Hepatocyte (in vitro differentiated cells): ENCODE results near the gene PHKG2. TPM values are rescaled to one million over a fixed set of nuclear protein-coding genes. Genes with fewer than 3 reads are reported as not detected.

Experiments
- DNase-seq: peaks from one replicate; pipeline ENCODE4 v3.0.0-alpha.2; 2016; ENCODE audit warnings: low spot score
- H2AFZ ChIP-seq: fragments of 200-600 bp; sonication (generic); 2 replicates; pipeline ENCODE4 v1.6.0; 2016; ENCODE audit warnings: antibody characterized with exemption, mild to moderate bottlenecking
- H3K27ac ChIP-seq: fragments of 200-600 bp; sonication (generic); 2 replicates; pipeline ENCODE4 v1.5.1; 2016; ENCODE audit warnings: mild to moderate bottlenecking
- H3K27me3 ChIP-seq: fragments of 200-600 bp; sonication (generic); 2 replicates; pipeline ENCODE4 v1.6.1; 2016
- H3K36me3 ChIP-seq: fragments of 200-600 bp; sonication (generic); replicated peaks from 2 replicates; pipeline ENCODE4 v1.5.1; 2016; ENCODE audit warnings: low read depth; ENCODE audit not compliant: insufficient read depth
- H3K4me1 ChIP-seq: fragments of 200-600 bp; sonication (generic); 2 replicates; pipeline ENCODE4 v1.5.1; 2016; ENCODE audit warnings: mild to moderate bottlenecking, moderate library complexity; ENCODE audit not compliant: insufficient read depth
- H3K4me2 ChIP-seq: fragments of 200-600 bp; sonication (generic); 2 replicates; pipeline ENCODE4 v1.6.0; 2016
- H3K4me3 ChIP-seq: fragments of 200-600 bp; sonication (generic); 2 replicates; pipeline ENCODE4 v1.5.1; 2016; ENCODE audit warnings: mild to moderate bottlenecking
- H3K79me2 ChIP-seq: fragments of 200-600 bp; sonication (generic); 2 replicates; pipeline ENCODE4 v1.6.0; 2017; ENCODE audit warnings: mild to moderate bottlenecking
- H3K9me2 ChIP-seq: fragments of 200-600 bp; sonication (generic); replicated peaks from 2 replicates; pipeline ENCODE4 v1.6.0; 2017; ENCODE audit warnings: mild to moderate bottlenecking; ENCODE audit not compliant: insufficient read depth
- H3K9me3 ChIP-seq: fragments of 200-600 bp; sonication (generic); 2 replicates; pipeline ENCODE4 v1.5.1; 2016; ENCODE audit warnings: low read depth, mild to moderate bottlenecking
- H4K20me1 ChIP-seq: fragments of 200-600 bp; sonication (generic); 2 replicates; pipeline ENCODE4 v1.6.0; 2016; ENCODE audit warnings: mild to moderate bottlenecking; ENCODE audit not compliant: insufficient read depth, poor library complexity, severe bottlenecking
- CTCF ChIP-seq: fragments of 200-600 bp; sonication (generic); IDR thresholded peaks from 2 replicates; pipeline ENCODE4 v1.5.1; 2016; ENCODE audit warnings: antibody characterized with exemption, mild to moderate bottlenecking; ENCODE audit not compliant: poor library complexity
- EZH2 ChIP-seq: fragments of 200-600 bp; sonication (generic); IDR thresholded peaks from 2 replicates; pipeline ENCODE4 v1.6.1; 2016; ENCODE audit warnings: antibody characterized with exemption, mild to moderate bottlenecking, borderline replicate concordance
- EZH2phosphoT487 ChIP-seq: fragments of 200-600 bp; sonication (generic); IDR thresholded peaks from one replicate; pipeline ENCODE4 v1.6.1; 2018; ENCODE audit warnings: antibody characterized with exemption, mild to moderate bottlenecking, low read depth, moderate library complexity; ENCODE audit not compliant: unreplicated experiment, severe bottlenecking
- WGBS: methylation state at CpG from one replicate; pipeline ENCODE4 v1.1.6; 2016; ENCODE audit warnings: low lambda C conversion rate; ENCODE audit errors: missing lambda C conversion rate; 5-methylcytosine and 5-hydroxymethylcytosine counted together
- polyA plus RNA-seq: library from polyadenylated mRNA; unstranded; fragments of >200 nt; fragmentation: Nextera tagmentation; extraction: Ambion mirVana; gene quantifications from 2 replicates; pipeline ENCODE4 v1.2.1, GENCODE V29; 2016
- total RNA-seq: library from RNA; depleted of rRNA; stranded (reverse); fragments of >200 nt; gene quantifications from 2 replicates; pipeline ENCODE4 v1.2.3, GENCODE V29; 2014

PHKG2 gene
- total and polyA plus RNA-seq, 2 experiments from 2014 or later, result 28.0 to 39.5 TPM

- no peaks in the 10 kb centered on the region for H3K27me3 ChIP-seq
- TF ChIP-seq EZH2phosphoT487 (no peak), CTCF (no peak), EZH2 (no peak)
- peaks cover 10% of the 10 kb centered on the region for H3K4me1 ChIP-seq
- H2AFZ ChIP-seq, result no peak overlapping the region
- no peak overlapping the region for H3K4me2 ChIP-seq
- peaks cover 51% of the 10 kb centered on the region for H3K79me2 ChIP-seq
- peaks cover 6% of the 10 kb centered on the region for H4K20me1 ChIP-seq
- no peak overlapping the region for H3K27ac ChIP-seq
- DNase-seq, result no peak
- H3K9me3 ChIP-seq, result no peaks in the 10 kb centered on the region
- H3K36me3 ChIP-seq, result no peaks in the 10 kb centered on the region
- no peaks in the 10 kb centered on the region for H3K9me2 ChIP-seq
- 98% methylated on average over 58 of the region's 63 CpGs for WGBS
- no peak overlapping the region for H3K4me3 ChIP-seq
Observed at GRCh38 chr16:30782486-30783279, 34.5 kb downstream of the PHKG2 start.

GRCh38 chr16:30783280-30784109 is 35.3 kb downstream of the PHKG2 start:
- Histone ChIP-seq H3K9me2 (no peaks in the 10 kb centered on the region), H3K27ac (no peak overlapping the region), H2AFZ (no peak overlapping the region), H3K9me3 (no peaks in the 10 kb centered on the region), H3K79me2 (peaks cover 51% of the 10 kb centered on the region), H3K27me3 (no peaks in the 10 kb centered on the region), H4K20me1 (peaks cover 6% of the 10 kb centered on the region), H3K36me3 (no peaks in the 10 kb centered on the region), H3K4me1 (peaks cover 18% of the 10 kb centered on the region), H3K4me3 (no peak overlapping the region), H3K4me2 (no peak overlapping the region)
- TF ChIP-seq EZH2phosphoT487 (no peak), CTCF (no peak), EZH2 (no peak)
- 97% methylated on average over 46 of the region's 57 CpGs for WGBS
- DNase-seq, result no peak

DNA sequence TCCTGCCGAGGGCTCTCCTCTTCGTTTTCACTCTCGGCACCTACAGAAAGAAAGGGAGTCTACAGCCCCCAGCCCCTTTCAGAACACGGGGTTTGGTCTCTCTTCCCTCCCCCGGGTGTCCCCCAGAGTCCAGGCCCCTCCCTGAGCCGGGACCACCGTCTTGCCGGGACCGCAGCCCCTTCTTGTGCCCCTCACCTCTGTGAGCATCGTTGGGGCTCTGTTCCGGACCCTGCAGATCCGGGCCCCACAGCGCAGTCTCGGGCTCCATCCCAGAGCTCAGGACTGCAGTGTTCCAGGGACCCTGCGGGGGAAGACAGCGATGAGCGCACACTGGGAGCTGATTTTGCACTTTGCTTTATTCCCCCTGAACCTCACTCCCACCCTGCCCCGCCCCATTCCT is 36.0 kb downstream of the PHKG2 start:
- DNase-seq, result no peak
- WGBS, result 96% methylated on average over 11 of the region's 18 CpGs
- TF ChIP-seq EZH2phosphoT487 (no peak), CTCF (no peak), EZH2 (no peak)

More for the DNA sequence above, 36.0 kb downstream of the PHKG2 start:
- H3K36me3 ChIP-seq, result no peaks in the 10 kb centered on the region
- no peak overlapping the region for H3K4me2 ChIP-seq
- H3K4me1 ChIP-seq, result peaks cover 20% of the 10 kb centered on the region
- no peaks in the 10 kb centered on the region for H3K9me3 ChIP-seq
- no peak overlapping the region for H3K4me3 ChIP-seq
- no peak overlapping the region for H2AFZ ChIP-seq
- peaks cover 47% of the 10 kb centered on the region for H3K79me2 ChIP-seq
- no peak overlapping the region for H3K27ac ChIP-seq
- H4K20me1 ChIP-seq, result peaks cover 6% of the 10 kb centered on the region
- H3K9me2 ChIP-seq, result no peaks in the 10 kb centered on the region
- no peaks in the 10 kb centered on the region for H3K27me3 ChIP-seq
